Measurements from ENCODE around the gene CCR5AS.

DNA sequence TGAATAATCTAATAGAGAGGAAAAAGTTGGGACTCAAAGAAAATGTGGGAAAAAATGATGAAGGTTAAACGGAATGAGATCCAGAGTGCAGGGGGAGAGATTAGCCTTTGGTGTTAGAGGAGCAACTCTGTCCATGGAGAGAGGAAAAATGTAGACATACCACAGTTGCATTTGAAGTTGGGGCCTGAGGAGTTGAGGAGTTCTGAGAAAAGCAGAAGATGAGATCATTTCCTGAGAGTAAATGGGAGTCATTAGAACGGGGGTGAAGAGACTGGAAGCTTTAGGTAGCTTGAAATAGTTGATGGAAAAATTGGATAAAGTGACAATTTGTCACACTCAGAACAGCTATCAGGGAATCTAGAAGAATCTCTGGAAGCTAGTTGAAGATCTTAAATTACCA is 7.3 kb downstream of the CCR5AS start:
- TF ChIP-seq, protein P1, sequence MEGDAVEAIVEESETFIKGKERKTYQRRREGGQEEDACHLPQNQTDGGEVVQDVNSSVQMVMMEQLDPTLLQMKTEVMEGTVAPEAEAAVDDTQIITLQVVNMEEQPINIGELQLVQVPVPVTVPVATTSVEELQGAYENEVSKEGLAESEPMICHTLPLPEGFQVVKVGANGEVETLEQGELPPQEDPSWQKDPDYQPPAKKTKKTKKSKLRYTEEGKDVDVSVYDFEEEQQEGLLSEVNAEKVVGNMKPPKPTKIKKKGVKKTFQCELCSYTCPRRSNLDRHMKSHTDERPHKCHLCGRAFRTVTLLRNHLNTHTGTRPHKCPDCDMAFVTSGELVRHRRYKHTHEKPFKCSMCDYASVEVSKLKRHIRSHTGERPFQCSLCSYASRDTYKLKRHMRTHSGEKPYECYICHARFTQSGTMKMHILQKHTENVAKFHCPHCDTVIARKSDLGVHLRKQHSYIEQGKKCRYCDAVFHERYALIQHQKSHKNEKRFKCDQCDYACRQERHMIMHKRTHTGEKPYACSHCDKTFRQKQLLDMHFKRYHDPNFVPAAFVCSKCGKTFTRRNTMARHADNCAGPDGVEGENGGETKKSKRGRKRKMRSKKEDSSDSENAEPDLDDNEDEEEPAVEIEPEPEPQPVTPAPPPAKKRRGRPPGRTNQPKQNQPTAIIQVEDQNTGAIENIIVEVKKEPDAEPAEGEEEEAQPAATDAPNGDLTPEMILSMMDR (IDR thresholded peaks at IDR 0.05): no peak
- TF ChIP-seq EZH2phosphoT487 (IDR thresholded peaks at IDR 0.05): no peak

Data from neural progenitor cell (in vitro differentiated cells).